GM10266 (cell line): Measurements from ENCODE around the gene GPR108.

Experiments
- DNase-seq: peaks from one replicate; pipeline ENCODE4 v3.0.0; 2012; ENCODE audit errors: extremely low spot score
- CTCF ChIP-seq: IDR thresholded peaks from 2 replicates; pipeline ENCODE4 v1.5.1; 2012; ENCODE audit warnings: mild to moderate bottlenecking, low read depth; ENCODE audit not compliant: control insufficient read depth, insufficient read depth; ENCODE audit errors: missing control alignments

Gene GPR108

GRCh38 chr19:6730153-6730804 is 7.1 kb downstream of the GPR108 start:
- TF ChIP-seq CTCF, result no peak
- no peak for DNase-seq

GRCh38 chr19:6729573-6730152 is 7.7 kb downstream of the GPR108 start:
- TF ChIP-seq CTCF, result no peak
- DNase-seq, result no peak

- no peak for TF ChIP-seq CTCF
- peak; percentile 71 for DNase-seq
Measured at GRCh38 chr19:6728346-6728745, 9.0 kb downstream of the GPR108 start.

GRCh38 chr19:6725513-6726231 is 11.7 kb downstream of the GPR108 start:
- no peak for DNase-seq
- TF ChIP-seq CTCF, result no peak

GRCh38 chr19:6724631-6725492 is 12.5 kb downstream of the GPR108 start:
- DNase-seq, result no peak
- no peak for TF ChIP-seq CTCF

- no peak for DNase-seq
- no peak for TF ChIP-seq CTCF
Measured at GRCh38 chr19:6723738-6724137, 13.6 kb downstream of the GPR108 start.
